GM19455 (cell line): Measurements from ENCODE around the gene CFL1.
"Not testable (repeated sequence)": the region's sequence is repeated elsewhere in the genome, so short reads cannot be mapped to it uniquely, and the experiment has no call there.

Experiments
- ATAC-seq: cut with Tn5 transposase; IDR thresholded peaks from one replicate; pipeline ENCODE4 v1.9.1; 2021; ENCODE audit not compliant: unreplicated experiment

The CFL1 gene

GRCh38 chr11:65859812-65860277, 1.9 kb upstream of the CFL1 start:
- ATAC-seq, result no peak

DNA sequence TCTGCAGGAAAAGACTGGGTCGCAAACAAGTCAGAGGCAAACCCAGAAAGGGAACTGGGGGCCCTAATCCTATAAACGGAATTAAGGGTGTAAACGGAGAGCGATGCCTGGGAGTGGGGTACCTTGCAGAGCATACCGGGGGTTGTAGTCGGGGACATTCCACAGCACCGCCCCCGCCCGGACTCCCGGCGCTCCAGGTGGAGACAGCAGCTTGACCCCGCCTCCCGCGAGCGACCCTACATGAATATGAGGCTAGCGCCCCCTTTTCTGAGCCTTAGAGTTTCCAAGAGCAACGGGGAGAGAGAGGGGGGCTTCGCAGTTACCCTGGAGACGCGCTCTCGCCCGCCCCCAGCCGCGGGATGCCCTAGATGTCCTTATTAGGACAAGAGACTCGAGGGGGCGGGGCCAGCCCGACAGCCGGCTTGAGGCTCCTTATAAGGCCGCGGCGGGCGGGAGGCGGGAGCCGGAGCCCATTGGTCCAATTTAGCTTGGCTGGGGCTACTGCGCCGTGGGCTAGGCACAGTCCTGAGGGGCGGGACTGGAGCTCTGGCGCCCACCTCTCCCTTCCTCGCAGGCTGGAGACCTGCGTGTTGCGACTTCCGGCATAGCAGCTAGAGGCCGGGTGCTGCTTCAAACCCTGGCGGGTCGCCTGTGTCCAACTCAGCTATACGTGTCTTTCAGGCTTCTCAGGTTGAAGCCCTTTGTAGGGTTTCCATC, 1.3 kb upstream of the CFL1 start:
- peak; percentile 44 for ATAC-seq

DNA sequence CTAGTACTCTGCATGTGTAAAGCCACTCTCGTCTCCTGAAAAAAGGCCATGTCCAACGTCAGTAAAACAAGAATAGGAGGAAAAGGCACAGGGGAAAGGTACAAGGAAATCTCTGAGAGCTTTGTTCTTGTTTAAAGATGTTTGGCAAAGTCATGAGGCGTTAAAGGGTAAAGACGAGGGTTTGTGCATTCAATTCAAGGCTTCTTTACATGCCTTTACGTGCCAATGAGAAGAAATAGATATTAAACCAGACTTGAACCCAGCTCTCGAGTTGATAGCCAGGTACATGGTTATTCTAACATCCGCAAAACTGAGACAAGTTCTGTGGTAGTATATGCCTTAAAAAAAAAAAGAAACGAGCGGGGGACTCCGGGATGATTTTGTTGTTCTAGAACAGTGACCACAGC, 704 bp upstream of the CFL1 start:
- ATAC-seq, result no peak

- ATAC-seq, result peak; percentile 1
These were observed 504 bp downstream of the CFL1 start for GRCh38 chr11:65857500-65857852.

GRCh38 chr11:65856689-65857499, 1.1 kb downstream of the CFL1 start:
- ATAC-seq, result peak; percentile 21

GRCh38 chr11:65855927-65856363, 2.0 kb downstream of the CFL1 start:
- ATAC-seq, result no peak

DNA sequence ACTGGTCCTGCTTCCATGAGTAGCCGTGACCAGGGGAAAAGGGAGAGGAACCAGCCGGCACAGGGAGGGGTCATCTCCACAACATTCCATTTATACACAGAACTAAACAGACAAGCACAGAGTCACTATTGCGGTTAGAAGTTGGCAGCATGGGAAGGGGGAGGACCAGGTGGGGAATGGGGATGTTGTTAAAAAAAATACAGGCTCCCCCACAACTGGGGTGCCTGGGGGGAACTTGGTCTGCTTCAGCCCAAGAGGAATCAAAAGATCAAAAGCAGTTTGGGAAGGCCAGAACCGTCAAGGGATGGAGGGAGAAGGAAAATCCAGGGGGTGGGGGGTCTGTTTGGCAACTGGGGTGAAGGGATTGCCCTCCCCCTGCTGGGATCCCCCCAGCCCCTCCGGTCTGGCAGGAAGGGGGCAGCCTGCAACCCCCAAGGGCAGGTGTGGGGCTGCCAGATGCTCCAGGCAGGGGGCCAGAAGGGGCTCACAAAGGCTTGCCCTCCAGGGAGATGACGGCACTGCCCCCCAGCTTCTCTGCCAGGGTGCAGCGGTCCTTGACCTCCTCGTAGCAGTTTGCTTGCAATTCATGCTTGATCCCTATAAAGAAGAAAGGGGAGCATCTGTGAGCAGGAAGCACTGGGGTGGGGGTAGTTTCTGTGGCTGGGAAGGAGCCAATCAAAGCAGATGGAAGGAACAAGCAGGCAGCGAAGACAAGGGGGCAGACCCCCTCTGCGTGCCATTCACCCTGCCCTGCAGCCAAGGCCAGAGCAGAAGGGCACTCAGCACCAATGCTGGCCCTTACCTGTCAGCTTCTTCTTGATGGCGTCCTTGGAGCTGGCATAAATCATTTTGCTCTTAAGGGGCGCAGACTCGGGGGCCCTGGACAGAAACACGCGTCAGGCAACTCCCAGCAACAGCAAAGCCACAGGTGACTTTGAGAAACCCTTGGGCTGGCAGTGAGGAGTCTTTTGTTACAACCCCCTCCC, 2.8 kb downstream of the CFL1 start:
- no peak for ATAC-seq

GRCh38 chr11:65854161-65854592, 3.8 kb downstream of the CFL1 start:
- ATAC-seq, result no peak

DNA sequence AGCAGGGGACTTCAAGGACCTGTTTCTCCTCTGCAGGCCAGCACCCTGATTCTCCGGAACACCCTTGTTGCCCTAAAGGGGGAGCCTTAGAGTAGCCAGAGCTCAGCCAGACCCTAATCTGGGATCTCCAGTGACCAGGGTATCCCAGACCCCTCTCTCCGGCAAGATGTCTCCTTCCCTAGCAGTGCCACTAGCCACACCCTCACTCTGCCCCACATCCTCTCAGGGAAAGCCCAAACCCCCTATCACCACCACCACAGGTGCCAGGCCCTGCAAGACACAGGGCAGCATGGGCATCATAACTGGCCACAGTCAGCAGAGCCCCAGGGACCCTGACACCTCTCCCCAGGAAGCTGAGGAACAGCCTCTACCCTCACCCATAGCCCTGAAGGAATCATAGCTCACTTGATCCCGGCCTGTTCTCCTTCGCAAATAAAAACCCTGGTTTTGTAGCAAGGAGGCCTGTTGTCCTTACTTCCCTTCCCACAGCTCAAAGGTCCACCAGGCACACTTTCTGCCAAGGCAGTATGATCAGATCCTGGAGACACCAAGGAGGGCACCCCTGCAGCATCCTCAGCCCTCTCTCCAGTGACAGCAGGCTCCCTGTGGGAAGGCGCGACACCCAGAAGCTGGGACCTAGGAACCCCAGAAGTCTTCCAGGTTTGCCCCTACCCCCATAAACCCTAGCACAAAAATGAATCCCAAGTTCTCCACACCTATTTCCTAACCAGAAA, 4.6 kb downstream of the CFL1 start:
- no peak for ATAC-seq

DNA sequence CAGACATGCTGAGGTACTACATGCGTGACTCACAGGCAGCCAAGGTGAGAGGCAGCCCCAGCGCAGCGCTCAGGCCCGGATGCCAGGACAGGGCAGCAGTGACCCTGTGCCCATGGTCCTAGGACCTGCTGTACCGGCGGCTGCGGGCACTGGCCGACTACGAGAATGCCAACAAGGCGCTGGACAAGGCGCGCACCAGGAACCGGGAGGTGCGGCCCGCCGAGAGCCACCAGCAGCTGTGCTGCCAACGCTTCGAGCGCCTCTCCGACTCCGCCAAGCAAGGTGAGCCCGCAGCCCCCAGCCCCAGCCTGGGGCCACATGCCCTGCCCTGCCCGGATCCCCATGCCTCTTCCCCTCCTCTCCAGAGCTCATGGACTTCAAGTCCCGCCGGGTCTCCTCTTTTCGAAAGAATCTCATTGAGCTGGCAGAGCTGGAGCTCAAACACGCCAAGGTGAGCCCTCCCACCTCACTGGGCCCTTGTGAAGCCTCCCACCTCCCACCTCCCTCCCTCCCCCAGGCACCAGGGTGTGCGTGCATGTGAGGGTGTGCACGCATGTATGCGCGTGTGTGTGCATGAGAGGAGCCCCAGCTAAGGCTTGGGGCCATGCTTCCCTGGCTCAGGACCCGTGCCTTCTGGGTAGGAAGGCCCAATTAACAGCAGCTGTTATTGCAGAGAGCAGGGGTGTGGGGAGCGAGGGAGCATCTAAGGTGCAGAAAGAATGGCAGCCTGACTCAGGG, 5.3 kb downstream of the CFL1 start:
- ATAC-seq, result no peak

- no peak for ATAC-seq
These were observed 6.0 kb downstream of the CFL1 start for GRCh38 chr11:65851811-65852507.

- no peak for ATAC-seq
These were observed 6.8 kb downstream of the CFL1 start for GRCh38 chr11:65851083-65851579.

DNA sequence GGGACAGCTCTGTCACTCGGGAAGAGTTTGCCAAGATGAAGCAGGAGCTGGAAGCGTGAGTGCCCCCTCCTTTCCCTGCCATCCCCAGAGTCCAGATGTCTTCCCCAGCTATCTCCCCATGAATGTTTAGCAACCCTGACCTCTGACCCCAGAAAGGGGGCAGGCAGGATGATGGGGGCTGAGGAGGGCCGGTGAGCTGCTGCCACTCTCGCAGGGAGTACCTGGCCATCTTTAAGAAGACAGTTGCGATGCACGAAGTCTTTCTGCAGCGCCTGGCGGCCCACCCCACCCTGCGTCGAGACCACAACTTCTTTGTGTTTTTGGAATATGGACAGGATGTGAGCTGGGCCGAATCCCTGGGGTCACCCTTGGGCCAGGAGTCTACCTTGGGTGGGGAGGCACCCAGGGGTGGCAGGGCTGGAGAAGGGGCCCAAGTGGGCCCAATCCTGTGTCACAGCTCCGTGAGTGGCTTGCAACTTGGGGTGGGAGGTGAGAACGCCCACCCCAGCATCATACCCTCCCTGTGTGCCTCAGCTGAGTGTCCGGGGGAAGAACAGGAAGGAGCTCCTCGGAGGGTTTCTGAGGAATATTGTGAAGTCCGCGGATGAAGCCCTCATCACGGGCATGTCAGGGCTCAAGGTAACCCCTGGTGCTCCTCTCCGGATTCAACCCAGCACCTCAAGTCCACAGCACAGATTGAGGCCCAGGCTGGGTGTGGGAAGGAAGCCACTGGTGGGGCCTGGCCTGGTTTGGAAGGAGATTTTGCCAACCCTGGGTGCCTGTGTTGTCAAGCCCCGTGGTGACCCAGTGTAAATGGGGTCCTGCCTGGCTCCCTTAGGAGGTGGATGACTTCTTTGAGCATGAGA, 7.5 kb downstream of the CFL1 start:
- no peak for ATAC-seq

GRCh38 chr11:65849771-65850216, 8.2 kb downstream of the CFL1 start:
- ATAC-seq, result no peak

GRCh38 chr11:65849366-65849765, 8.6 kb downstream of the CFL1 start:
- no peak for ATAC-seq

GRCh38 chr11:65848693-65849092, 9.3 kb downstream of the CFL1 start:
- not testable (repeated sequence) for ATAC-seq

- no peak for ATAC-seq
These were observed 10.2 kb downstream of the CFL1 start for GRCh38 chr11:65847746-65848145.
